HEK293 (cell line): Measurements from ENCODE around the gene AMOTL1.

Experiments used
- CTCF ChIA-PET: fragments of 350-600 bp; formaldehyde crosslinking; extraction: SDS; loops from one replicate; lab custom pipeline; 2021; ENCODE audit warnings: antibody characterized with exemption; lab: Yijun Ruan, JAX
- POLR2A ChIA-PET: fragments of 300-600 bp; formaldehyde crosslinking; extraction: SDS; loops from one replicate; lab custom pipeline; 2020; ENCODE audit warnings: antibody characterized with exemption, inconsistent platforms; lab: Yijun Ruan, JAX
- H3K27ac ChIP-seq: fragments of 200-500 bp; sonication (Bioruptor generic); 2 replicates; pipeline ENCODE4 v1.5.1; 2014; ENCODE audit warnings: low read depth, low read length, control low read depth, inconsistent platforms; ENCODE audit errors: extremely low read depth
- H3K36me3 ChIP-seq, 2 experiments: fragments of 200-500 bp in 1 of 2; sonication (Bioruptor generic) in 1 of 2; 1 replicate in 1 of 2; 2 replicates in 1 of 2; pipeline ENCODE4 v1.5.1; 2014 to 2017; ENCODE audit warnings: inconsistent platforms in 2 of 2, low read length in 2 of 2; ENCODE audit not compliant: control insufficient read depth in 2 of 2, insufficient read depth in 1 of 2
- H3K4me1 ChIP-seq: fragments of 200-500 bp; sonication (Bioruptor generic); 2 replicates; pipeline ENCODE4 v1.5.1; 2014; ENCODE audit warnings: mild to moderate bottlenecking, low read length, inconsistent platforms; ENCODE audit not compliant: control insufficient read depth, insufficient read depth
- H3K4me3 ChIP-seq: 2 replicates; pipeline ENCODE4 v1.5.1; 2011; ENCODE audit warnings: low read depth, mild to moderate bottlenecking, control low read depth, low read length, moderate library complexity
- H3K9me3 ChIP-seq: fragments of 200-500 bp; sonication (Bioruptor generic); 2 replicates; pipeline ENCODE4 v1.5.1; 2014; ENCODE audit warnings: low read depth, low read length, inconsistent platforms; ENCODE audit not compliant: control insufficient read depth, insufficient read depth
- FEZF1 ChIP-seq: fragments of 450-650 bp; formaldehyde crosslinking; IDR thresholded peaks from 2 replicates; pipeline ENCODE4 v1.5.1; 2016; ENCODE audit warnings: missing biosample characterization, missing genetic modification characterization
- GLIS1 ChIP-seq: fragments of 450-650 bp; formaldehyde crosslinking; IDR thresholded peaks from 2 replicates; pipeline ENCODE4 v1.5.1; 2016; ENCODE audit warnings: missing biosample characterization, missing genetic modification characterization
- KLF7 ChIP-seq: fragments of 450-650 bp; formaldehyde crosslinking; IDR thresholded peaks from 2 replicates; pipeline ENCODE4 v1.5.1; 2016; ENCODE audit warnings: missing biosample characterization, missing genetic modification characterization, borderline replicate concordance
- MEIS1 ChIP-seq: sonication (generic); formaldehyde crosslinking; IDR thresholded peaks from 2 replicates; pipeline ENCODE4 v1.8.1; 2022; ENCODE audit warnings: missing genetic modification reagents, mild to moderate bottlenecking, borderline replicate concordance
- MYNN ChIP-seq: fragments of 450-650 bp; formaldehyde crosslinking; IDR thresholded peaks from 2 replicates; pipeline ENCODE4 v1.5.1; 2016; ENCODE audit warnings: missing biosample characterization, missing genetic modification characterization, borderline replicate concordance
- SETDB1 ChIP-seq: IDR thresholded peaks from one replicate; pipeline ENCODE4 v1.6.1; 2017; ENCODE audit warnings: mild to moderate bottlenecking, low read length, moderate library complexity, mixed read lengths; ENCODE audit not compliant: insufficient read length
- SP3 ChIP-seq: fragments of 450-650 bp; formaldehyde crosslinking; IDR thresholded peaks from 2 replicates; pipeline ENCODE4 v1.5.1; 2016; ENCODE audit warnings: missing biosample characterization, missing genetic modification characterization
- YY2 ChIP-seq: fragments of 450-650 bp; formaldehyde crosslinking; IDR thresholded peaks from 2 replicates; pipeline ENCODE4 v1.5.1; 2016; ENCODE audit warnings: missing biosample characterization, missing genetic modification characterization
- ZBTB1 ChIP-seq: fragments of 450-650 bp; formaldehyde crosslinking; IDR thresholded peaks from 2 replicates; pipeline ENCODE4 v1.5.1; 2016; ENCODE audit warnings: missing biosample characterization, missing genetic modification characterization
- ZNF133 ChIP-seq: fragments of 450-650 bp; formaldehyde crosslinking; IDR thresholded peaks from 2 replicates; pipeline ENCODE4 v1.5.1; 2016; ENCODE audit warnings: missing biosample characterization, missing genetic modification characterization
- ZNF146 ChIP-seq: fragments of 450-650 bp; formaldehyde crosslinking; IDR thresholded peaks from 2 replicates; pipeline ENCODE4 v1.5.1; 2016; ENCODE audit warnings: missing biosample characterization, missing genetic modification characterization
- ZNF341 ChIP-seq: fragments of 450-650 bp; formaldehyde crosslinking; IDR thresholded peaks from 2 replicates; pipeline ENCODE4; 2016; ENCODE audit warnings: low read depth, missing biosample characterization, missing genetic modification characterization
- ZNF366 ChIP-seq: fragments of 450-650 bp; formaldehyde crosslinking; conservative IDR thresholded peaks from 2 replicates; pipeline ENCODE4 v1.5.1; 2016; ENCODE audit warnings: missing biosample characterization, missing genetic modification characterization
- ZNF571 ChIP-seq: fragments of 450-650 bp; formaldehyde crosslinking; IDR thresholded peaks from 2 replicates; pipeline ENCODE4 v1.5.0; 2017; ENCODE audit warnings: missing biosample characterization, missing genetic modification characterization
- ZNF624 ChIP-seq: fragments of 450-650 bp; formaldehyde crosslinking; IDR thresholded peaks from 2 replicates; pipeline ENCODE4 v1.5.1; 2017; ENCODE audit warnings: missing biosample characterization, missing genetic modification characterization
- ZNF76 ChIP-seq: fragments of 450-650 bp; formaldehyde crosslinking; IDR thresholded peaks from 2 replicates; pipeline ENCODE4; 2016; ENCODE audit warnings: low read depth, missing biosample characterization, missing genetic modification characterization, borderline replicate concordance
- ZSCAN30 ChIP-seq: fragments of 450-650 bp; IDR thresholded peaks from 2 replicates; pipeline ENCODE4 v1.5.1; 2018; ENCODE audit warnings: missing biosample characterization, mild to moderate bottlenecking, missing genetic modification characterization, moderate library complexity
- TF ChIP-seq, protein P1 (sequence below): fragments of 450-650 bp; formaldehyde crosslinking; IDR thresholded peaks from 2 replicates; pipeline ENCODE4 v1.5.1; 2016; ENCODE audit warnings: missing biosample characterization, missing genetic modification characterization
- TF ChIP-seq, protein P2 (sequence below): fragments of 450-650 bp; formaldehyde crosslinking; IDR thresholded peaks from 2 replicates; pipeline ENCODE4 v1.5.1; 2016; ENCODE audit warnings: missing biosample characterization, missing genetic modification characterization
- TF ChIP-seq, protein P3 (sequence below): fragments of 450-650 bp; formaldehyde crosslinking; IDR thresholded peaks from 2 replicates; pipeline ENCODE4 v1.5.1; 2016; ENCODE audit warnings: missing biosample characterization, missing genetic modification characterization

The AMOTL1 gene

DNA sequence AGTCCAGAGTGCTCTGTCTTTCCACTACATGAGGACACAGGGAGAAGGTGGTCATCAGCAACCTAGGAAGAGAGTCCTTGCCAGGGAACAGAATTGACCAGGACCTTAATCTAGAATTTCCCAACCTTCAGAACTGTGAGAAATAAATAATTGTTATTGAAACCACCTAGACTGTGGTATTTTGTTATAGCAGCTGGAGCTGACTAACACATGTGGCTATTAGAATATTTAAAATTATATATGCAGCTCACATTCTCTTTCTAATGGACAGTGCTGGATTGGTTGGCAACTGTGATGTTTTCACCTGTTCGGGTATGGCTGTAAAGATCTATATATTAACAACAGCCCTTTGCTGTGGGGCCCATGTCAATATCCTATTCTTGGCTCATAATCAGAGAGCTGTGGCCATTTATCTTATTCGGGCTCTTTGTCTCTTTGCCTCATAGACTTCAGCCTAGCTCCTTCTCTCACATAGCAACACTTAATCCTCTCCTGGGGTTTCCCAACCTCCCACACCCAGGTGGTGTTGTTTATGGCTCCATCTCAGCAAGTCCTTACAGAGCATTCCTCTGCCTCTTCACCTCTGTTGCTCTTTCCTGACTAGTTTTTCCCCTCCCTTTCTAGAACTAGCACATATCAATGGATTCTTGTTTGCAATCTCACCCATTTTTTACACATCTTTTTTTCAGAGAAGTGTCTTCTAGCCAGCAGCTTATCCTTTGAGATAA, 46.4 kb upstream of the AMOTL1 start:
- ChIA-PET POLR2A (no interaction called here), CTCF (interaction anchor here (0.6 kb wide), 1 partner anchor 246 kb away, joined by 3 read pairs; no protein-coding TSS in a partner anchor)
- H3K36me3 ChIP-seq = no peaks in the 10 kb centered on the region
- H3K4me1 ChIP-seq = no peaks in the 10 kb centered on the region
- no peak overlapping the region for H3K27ac ChIP-seq
- H3K4me3 ChIP-seq = no peak overlapping the region
- no peak for TF ChIP-seq ZNF366 (tag by site-specific recombination)
- peak; percentile 53 for TF ChIP-seq FEZF1 (tag by site-specific recombination)
- TF ChIP-seq YY2 (tag by site-specific recombination) = no peak
- 0 out of 2 replicates have a peak, but pooled peaks have one; percentile 28 for TF ChIP-seq GLIS1 (tag by site-specific recombination)
- TF ChIP-seq SETDB1 = no peak
- TF ChIP-seq, all 188 proteins: peak for 2
- H3K9me3 ChIP-seq = no peaks in the 10 kb centered on the region

DNA sequence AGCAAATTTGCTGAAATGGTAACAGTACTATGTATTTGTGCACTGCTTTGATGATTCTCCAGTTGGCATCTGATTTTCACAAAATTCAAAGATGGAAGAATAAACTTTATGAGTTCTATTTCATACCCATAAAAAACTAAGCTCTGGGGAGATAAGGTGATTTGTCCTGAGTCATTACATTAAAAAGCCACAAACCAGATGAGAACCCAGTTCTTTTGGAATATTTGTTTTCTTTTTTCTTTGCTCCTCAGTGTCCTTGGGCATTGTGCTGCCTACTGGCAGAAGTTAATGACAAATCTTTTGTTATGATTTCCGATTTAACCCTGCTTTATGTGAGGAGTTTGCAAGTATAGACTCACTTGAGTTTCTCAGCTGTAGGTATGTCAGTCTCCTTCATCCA, 45.4 kb upstream of the AMOTL1 start:
- Histone ChIP-seq H3K4me1 (no peaks in the 10 kb centered on the region), H3K4me3 (no peak overlapping the region), H3K27ac (no peak overlapping the region), H3K36me3 (no peaks in the 10 kb centered on the region), H3K9me3 (no peaks in the 10 kb centered on the region)
- CTCF ChIA-PET = interaction anchor here (0.6 to 1.4 kb wide), 3 partner anchors 11 to 245 kb away, joined by 3 to 4 read pairs (median 3); no protein-coding TSS in a partner anchor
- no peak for TF ChIP-seq ZNF146 (tag by site-specific recombination)
- POLR2A ChIA-PET = interaction anchor here (0.6 kb wide), 1 partner anchor 93 kb away, joined by 3 read pairs; no protein-coding TSS in a partner anchor

DNA sequence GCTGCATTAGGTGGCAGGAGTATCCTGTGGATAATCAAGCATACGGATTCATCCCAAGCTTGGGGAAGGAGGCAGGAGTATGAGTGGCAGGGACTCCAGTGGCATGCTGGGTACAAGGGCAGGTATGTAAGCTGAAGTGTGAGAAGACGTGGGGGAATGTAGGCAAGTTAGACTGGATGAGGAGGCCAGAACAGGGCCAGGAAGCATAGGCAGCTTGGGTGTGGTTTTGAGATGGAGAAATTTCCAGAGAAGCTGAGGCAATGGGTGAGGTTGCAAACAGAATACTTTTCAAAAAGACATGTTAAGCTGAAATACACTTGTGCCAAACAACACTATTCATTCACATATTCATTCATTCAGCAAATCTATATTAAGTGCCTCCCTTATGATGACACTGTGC, 43.1 kb upstream of the AMOTL1 start:
- ChIA-PET CTCF (interaction anchor here (0.5 to 0.9 kb wide), 3 partner anchors 16 to 216 kb away, joined by 3 to 5 read pairs (median 3); no protein-coding TSS in a partner anchor), POLR2A (no interaction called here)
- no peak for TF ChIP-seq MEIS1 (CRISPR knock-in tag)
- TF ChIP-seq KLF7 (tag by site-specific recombination) = no peak
- TF ChIP-seq, protein P1, sequence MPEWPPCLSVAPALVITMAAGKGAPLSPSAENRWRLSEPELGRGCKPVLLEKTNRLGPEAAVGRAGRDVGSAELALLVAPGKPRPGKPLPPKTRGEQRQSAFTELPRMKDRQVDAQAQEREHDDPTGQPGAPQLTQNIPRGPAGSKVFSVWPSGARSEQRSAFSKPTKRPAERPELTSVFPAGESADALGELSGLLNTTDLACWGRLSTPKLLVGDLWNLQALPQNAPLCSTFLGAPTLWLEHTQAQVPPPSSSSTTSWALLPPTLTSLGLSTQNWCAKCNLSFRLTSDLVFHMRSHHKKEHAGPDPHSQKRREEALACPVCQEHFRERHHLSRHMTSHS (tag by site-specific recombination) = no peak
- TF ChIP-seq ZNF571 (tag by site-specific recombination) = no peak
- TF ChIP-seq, protein P2, sequence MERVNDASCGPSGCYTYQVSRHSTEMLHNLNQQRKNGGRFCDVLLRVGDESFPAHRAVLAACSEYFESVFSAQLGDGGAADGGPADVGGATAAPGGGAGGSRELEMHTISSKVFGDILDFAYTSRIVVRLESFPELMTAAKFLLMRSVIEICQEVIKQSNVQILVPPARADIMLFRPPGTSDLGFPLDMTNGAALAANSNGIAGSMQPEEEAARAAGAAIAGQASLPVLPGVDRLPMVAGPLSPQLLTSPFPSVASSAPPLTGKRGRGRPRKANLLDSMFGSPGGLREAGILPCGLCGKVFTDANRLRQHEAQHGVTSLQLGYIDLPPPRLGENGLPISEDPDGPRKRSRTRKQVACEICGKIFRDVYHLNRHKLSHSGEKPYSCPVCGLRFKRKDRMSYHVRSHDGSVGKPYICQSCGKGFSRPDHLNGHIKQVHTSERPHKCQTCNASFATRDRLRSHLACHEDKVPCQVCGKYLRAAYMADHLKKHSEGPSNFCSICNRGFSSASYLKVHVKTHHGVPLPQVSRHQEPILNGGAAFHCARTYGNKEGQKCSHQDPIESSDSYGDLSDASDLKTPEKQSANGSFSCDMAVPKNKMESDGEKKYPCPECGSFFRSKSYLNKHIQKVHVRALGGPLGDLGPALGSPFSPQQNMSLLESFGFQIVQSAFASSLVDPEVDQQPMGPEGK (tag by site-specific recombination) = no peak
- TF ChIP-seq MYNN (tag by site-specific recombination) = no peak
- no peak for TF ChIP-seq ZBTB1 (tag by site-specific recombination)
- TF ChIP-seq ZNF76 (tag by site-specific recombination) = no peak
- TF ChIP-seq ZNF133 (tag by site-specific recombination) = no peak
- TF ChIP-seq ZNF624 = no peak
- TF ChIP-seq, protein P3, sequence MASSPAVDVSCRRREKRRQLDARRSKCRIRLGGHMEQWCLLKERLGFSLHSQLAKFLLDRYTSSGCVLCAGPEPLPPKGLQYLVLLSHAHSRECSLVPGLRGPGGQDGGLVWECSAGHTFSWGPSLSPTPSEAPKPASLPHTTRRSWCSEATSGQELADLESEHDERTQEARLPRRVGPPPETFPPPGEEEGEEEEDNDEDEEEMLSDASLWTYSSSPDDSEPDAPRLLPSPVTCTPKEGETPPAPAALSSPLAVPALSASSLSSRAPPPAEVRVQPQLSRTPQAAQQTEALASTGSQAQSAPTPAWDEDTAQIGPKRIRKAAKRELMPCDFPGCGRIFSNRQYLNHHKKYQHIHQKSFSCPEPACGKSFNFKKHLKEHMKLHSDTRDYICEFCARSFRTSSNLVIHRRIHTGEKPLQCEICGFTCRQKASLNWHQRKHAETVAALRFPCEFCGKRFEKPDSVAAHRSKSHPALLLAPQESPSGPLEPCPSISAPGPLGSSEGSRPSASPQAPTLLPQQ = no peak
- TF ChIP-seq ZSCAN30 (tag by site-specific recombination) = no peak
- TF ChIP-seq SP3 (tag by site-specific recombination) = no peak
- no peak for TF ChIP-seq ZNF341 (tag by site-specific recombination)
- no peaks in the 10 kb centered on the region for H3K4me1 ChIP-seq
- H3K36me3 ChIP-seq = no peaks in the 10 kb centered on the region
- H3K4me3 ChIP-seq = no peak overlapping the region
- no peak overlapping the region for H3K27ac ChIP-seq
- no peaks in the 10 kb centered on the region for H3K9me3 ChIP-seq
